HepG2 (cell line): ENCODE measurements around the gene HSP90AB1. TPM values are rescaled to one million over a fixed set of nuclear protein-coding genes. Genes with fewer than 3 reads are reported as not detected.

Source experiments
- ARID2 ChIP-seq: sonication (generic); formaldehyde crosslinking; IDR thresholded peaks from 2 replicates; pipeline ENCODE4 v1.8.1; 2022; ENCODE audit warnings: mild to moderate bottlenecking, missing genetic modification reagents, borderline replicate concordance
- BRCA1 ChIP-seq: sonication (generic); formaldehyde crosslinking; IDR thresholded peaks from 2 replicates; pipeline ENCODE4 v1.4.0; 2020; ENCODE audit warnings: missing genetic modification reagents
- CC2D1A ChIP-seq: sonication (generic); formaldehyde crosslinking; IDR thresholded peaks from 2 replicates; pipeline ENCODE4 v1.8.1; 2023; ENCODE audit warnings: mild to moderate bottlenecking, missing genetic modification reagents
- CHCHD3 ChIP-seq: sonication (generic); formaldehyde crosslinking; IDR thresholded peaks from 2 replicates; pipeline ENCODE4 v1.8.0; 2022; ENCODE audit warnings: mild to moderate bottlenecking, missing genetic modification reagents, moderate library complexity
- ETV6 ChIP-seq: sonication (generic); formaldehyde crosslinking; conservative IDR thresholded peaks from 2 replicates; pipeline ENCODE4 v1.4.0; 2020; ENCODE audit warnings: missing genetic modification reagents
- GATAD1 ChIP-seq: IDR thresholded peaks from 2 replicates; pipeline ENCODE4 v1.6.1; 2016; ENCODE audit warnings: missing genetic modification reagents, missing compliant biosample characterization
- KDM1A ChIP-seq: IDR thresholded peaks from 2 replicates; pipeline ENCODE4 v1.6.1; 2016; ENCODE audit warnings: missing compliant biosample characterization
- MBD4 ChIP-seq: IDR thresholded peaks from 2 replicates; pipeline ENCODE4 v1.6.1; 2012; ENCODE audit warnings: low read length, inconsistent platforms, borderline replicate concordance
- MIER2 ChIP-seq: IDR thresholded peaks from 2 replicates; pipeline ENCODE4 v1.6.1; 2016; ENCODE audit warnings: missing biosample characterization, missing genetic modification reagents
- NR3C1 ChIP-seq: sonication (generic); formaldehyde crosslinking; IDR thresholded peaks from 2 replicates; pipeline ENCODE4 v1.4.0; 2020; ENCODE audit warnings: missing genetic modification reagents
- PPARG ChIP-seq: conservative IDR thresholded peaks from 2 replicates; pipeline ENCODE4 v1.6.1; 2016; ENCODE audit warnings: missing biosample characterization, missing genetic modification reagents
- RBM22 ChIP-seq: fragments of 200-400 bp; formaldehyde crosslinking; optimal IDR thresholded peaks from 2 replicates; pipeline ENCODE3; 2017; ENCODE audit warnings: mild to moderate bottlenecking, low read length, moderate library complexity
- RFX1 ChIP-seq: fragments of 450-650 bp; IDR thresholded peaks from 2 replicates; pipeline ENCODE4 v1.6.1; 2017
- SP1 ChIP-seq, 2 experiments: fragments of 450-650 bp in 1 of 2; sonication (generic) in 1 of 2; formaldehyde crosslinking in 1 of 2; IDR thresholded peaks; 2 replicates each; pipeline versions ENCODE4 v1.4.0 to v1.6.1; 2016 to 2020; ENCODE audit warnings: missing genetic modification reagents in 1 of 2
- STAT5B ChIP-seq: sonication (generic); formaldehyde crosslinking; IDR thresholded peaks from 2 replicates; pipeline ENCODE4 v1.4.0; 2020; ENCODE audit warnings: missing genetic modification reagents
- TCF7 ChIP-seq: sonication (generic); IDR thresholded peaks from 2 replicates; pipeline ENCODE4 v1.6.1; 2016; ENCODE audit warnings: antibody characterized with exemption, low read depth
- ZBTB38 ChIP-seq: sonication (generic); formaldehyde crosslinking; IDR thresholded peaks from 2 replicates; pipeline ENCODE4 v1.5.1; 2020; ENCODE audit warnings: mild to moderate bottlenecking, missing genetic modification reagents
- ZC3H4 ChIP-seq: sonication (generic); formaldehyde crosslinking; IDR thresholded peaks from 2 replicates; pipeline ENCODE4 v1.4.0; 2020; ENCODE audit warnings: missing genetic modification reagents, borderline replicate concordance
- ZFP36L1 ChIP-seq: sonication (generic); formaldehyde crosslinking; IDR thresholded peaks from 2 replicates; pipeline ENCODE4 v1.8.0; 2022; ENCODE audit warnings: mild to moderate bottlenecking, missing genetic modification reagents, moderate library complexity
- ZNF3 ChIP-seq: IDR thresholded peaks from 2 replicates; pipeline ENCODE4 v1.7.0; 2017; ENCODE audit warnings: inconsistent platforms
- ZNF652 ChIP-seq: IDR thresholded peaks from 2 replicates; pipeline ENCODE4 v1.6.1; 2016; ENCODE audit warnings: low read depth, borderline replicate concordance
- ZNF790 ChIP-seq: sonication (generic); formaldehyde crosslinking; IDR thresholded peaks from 2 replicates; pipeline ENCODE4 v1.8.0; 2022; ENCODE audit warnings: missing genetic modification reagents, mild to moderate bottlenecking, borderline replicate concordance
- polyA plus RNA-seq, 8 experiments: library from polyadenylated mRNA; depleted of rRNA in 3 of 8; stranded (reverse) in 7 of 8; unstranded in 1 of 8; fragments of >200 nt; fragmentation: Illumina TruSeq in 4 of 8; extraction: Trizol in 4 of 8; gene quantifications; 2 replicates each; pipeline versions ENCODE4 v1.2.1 to v1.2.3, GENCODE V29; 2011 to 2016; ENCODE audit warnings: low read depth in 4 of 8, missing spikeins in 1 of 8, mixed read lengths in 1 of 8; ENCODE audit not compliant: insufficient read depth in 1 of 8
- total RNA-seq, 5 experiments: library from RNA; depleted of rRNA; stranded (reverse); fragments of >200 nt; fragmentation: Illumina TruSeq; extraction: Trizol; gene quantifications; 2 replicates each; pipeline ENCODE4 v1.2.3, GENCODE V29; 2016; ENCODE audit warnings: low read depth in 1 of 5
- TF ChIP-seq, protein P1 (sequence below): sonication (generic); formaldehyde crosslinking; IDR thresholded peaks from 2 replicates; pipeline ENCODE4 v1.9.0; 2021; ENCODE audit warnings: missing genetic modification reagents, borderline replicate concordance
- TF ChIP-seq, protein P2 (sequence below): sonication (generic); formaldehyde crosslinking; IDR thresholded peaks from 2 replicates; pipeline ENCODE4 v1.9.0; 2021; ENCODE audit warnings: missing genetic modification reagents, borderline replicate concordance
- TF ChIP-seq, protein P3 (sequence below): sonication (generic); formaldehyde crosslinking; conservative IDR thresholded peaks from 2 replicates; pipeline ENCODE4 v1.4.0; 2020; ENCODE audit warnings: missing genetic modification reagents

HSP90AB1 gene
- total and polyA plus RNA-seq, 2 of the 13 experiments (the other 11 are each of a cell fraction or from before 2014, with no cell fraction given): 1,325 to 1,472 TPM

DNA sequence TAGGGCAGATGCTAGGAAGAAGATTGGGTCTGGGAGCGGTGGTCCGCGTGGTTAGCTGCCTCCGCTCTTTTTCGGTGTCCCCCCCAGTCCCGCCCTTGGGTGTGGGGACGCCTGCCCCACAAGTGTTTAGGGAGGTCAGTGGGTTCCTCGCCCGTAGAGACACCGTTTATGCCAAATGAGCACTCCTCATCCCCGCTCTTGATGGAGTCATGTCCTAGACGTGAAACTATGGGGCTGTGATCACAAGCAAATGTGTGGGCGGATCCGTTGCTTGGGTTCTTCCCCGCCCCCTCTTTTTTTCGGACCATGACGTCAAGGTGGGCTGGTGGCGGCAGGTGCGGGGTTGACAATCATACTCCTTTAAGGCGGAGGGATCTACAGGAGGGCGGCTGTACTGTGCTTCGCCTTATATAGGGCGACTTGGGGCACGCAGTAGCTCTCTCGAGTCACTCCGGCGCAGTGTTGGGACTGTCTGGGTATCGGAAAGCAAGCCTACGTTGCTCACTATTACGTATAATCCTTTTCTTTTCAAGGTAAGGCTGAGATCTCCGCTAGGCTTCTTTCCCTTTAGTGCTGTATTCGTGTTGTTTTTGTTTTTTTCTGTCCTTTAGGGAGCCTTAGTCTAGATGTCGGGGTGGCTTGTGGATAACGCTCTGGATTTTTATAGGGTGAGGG is at the start of gene HSP90AB1 (continued):
- TF ChIP-seq, protein P1, sequence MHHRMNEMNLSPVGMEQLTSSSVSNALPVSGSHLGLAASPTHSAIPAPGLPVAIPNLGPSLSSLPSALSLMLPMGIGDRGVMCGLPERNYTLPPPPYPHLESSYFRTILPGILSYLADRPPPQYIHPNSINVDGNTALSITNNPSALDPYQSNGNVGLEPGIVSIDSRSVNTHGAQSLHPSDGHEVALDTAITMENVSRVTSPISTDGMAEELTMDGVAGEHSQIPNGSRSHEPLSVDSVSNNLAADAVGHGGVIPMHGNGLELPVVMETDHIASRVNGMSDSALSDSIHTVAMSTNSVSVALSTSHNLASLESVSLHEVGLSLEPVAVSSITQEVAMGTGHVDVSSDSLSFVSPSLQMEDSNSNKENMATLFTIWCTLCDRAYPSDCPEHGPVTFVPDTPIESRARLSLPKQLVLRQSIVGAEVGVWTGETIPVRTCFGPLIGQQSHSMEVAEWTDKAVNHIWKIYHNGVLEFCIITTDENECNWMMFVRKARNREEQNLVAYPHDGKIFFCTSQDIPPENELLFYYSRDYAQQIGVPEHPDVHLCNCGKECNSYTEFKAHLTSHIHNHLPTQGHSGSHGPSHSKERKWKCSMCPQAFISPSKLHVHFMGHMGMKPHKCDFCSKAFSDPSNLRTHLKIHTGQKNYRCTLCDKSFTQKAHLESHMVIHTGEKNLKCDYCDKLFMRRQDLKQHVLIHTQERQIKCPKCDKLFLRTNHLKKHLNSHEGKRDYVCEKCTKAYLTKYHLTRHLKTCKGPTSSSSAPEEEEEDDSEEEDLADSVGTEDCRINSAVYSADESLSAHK (CRISPR knock-in tag): peak; percentile 82; the same call in 1 of the 2 replicates
- TF ChIP-seq ZC3H4 (CRISPR knock-in tag): no peak
- 0 out of 2 replicates have a peak, but pooled peaks have one; percentile 68 for TF ChIP-seq ETV6 (CRISPR knock-in tag)
- TF ChIP-seq, protein P2, sequence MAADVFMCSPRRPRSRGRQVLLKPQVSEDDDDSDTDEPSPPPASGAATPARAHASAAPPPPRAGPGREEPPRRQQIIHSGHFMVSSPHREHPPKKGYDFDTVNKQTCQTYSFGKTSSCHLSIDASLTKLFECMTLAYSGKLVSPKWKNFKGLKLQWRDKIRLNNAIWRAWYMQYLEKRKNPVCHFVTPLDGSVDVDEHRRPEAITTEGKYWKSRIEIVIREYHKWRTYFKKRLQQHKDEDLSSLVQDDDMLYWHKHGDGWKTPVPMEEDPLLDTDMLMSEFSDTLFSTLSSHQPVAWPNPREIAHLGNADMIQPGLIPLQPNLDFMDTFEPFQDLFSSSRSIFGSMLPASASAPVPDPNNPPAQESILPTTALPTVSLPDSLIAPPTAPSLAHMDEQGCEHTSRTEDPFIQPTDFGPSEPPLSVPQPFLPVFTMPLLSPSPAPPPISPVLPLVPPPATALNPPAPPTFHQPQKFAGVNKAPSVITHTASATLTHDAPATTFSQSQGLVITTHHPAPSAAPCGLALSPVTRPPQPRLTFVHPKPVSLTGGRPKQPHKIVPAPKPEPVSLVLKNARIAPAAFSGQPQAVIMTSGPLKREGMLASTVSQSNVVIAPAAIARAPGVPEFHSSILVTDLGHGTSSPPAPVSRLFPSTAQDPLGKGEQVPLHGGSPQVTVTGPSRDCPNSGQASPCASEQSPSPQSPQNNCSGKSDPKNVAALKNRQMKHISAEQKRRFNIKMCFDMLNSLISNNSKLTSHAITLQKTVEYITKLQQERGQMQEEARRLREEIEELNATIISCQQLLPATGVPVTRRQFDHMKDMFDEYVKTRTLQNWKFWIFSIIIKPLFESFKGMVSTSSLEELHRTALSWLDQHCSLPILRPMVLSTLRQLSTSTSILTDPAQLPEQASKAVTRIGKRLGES (CRISPR knock-in tag): peak; percentile 84; the same call in 1 of the 2 replicates
- TF ChIP-seq GATAD1 (CRISPR knock-in tag): no peak
- no peak for TF ChIP-seq MIER2 (CRISPR knock-in tag)
- TF ChIP-seq, protein P3, sequence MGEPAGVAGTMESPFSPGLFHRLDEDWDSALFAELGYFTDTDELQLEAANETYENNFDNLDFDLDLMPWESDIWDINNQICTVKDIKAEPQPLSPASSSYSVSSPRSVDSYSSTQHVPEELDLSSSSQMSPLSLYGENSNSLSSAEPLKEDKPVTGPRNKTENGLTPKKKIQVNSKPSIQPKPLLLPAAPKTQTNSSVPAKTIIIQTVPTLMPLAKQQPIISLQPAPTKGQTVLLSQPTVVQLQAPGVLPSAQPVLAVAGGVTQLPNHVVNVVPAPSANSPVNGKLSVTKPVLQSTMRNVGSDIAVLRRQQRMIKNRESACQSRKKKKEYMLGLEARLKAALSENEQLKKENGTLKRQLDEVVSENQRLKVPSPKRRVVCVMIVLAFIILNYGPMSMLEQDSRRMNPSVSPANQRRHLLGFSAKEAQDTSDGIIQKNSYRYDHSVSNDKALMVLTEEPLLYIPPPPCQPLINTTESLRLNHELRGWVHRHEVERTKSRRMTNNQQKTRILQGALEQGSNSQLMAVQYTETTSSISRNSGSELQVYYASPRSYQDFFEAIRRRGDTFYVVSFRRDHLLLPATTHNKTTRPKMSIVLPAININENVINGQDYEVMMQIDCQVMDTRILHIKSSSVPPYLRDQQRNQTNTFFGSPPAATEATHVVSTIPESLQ: 0 out of 2 replicates have a peak, but pooled peaks have one; percentile 30
- peak; percentile 97 for TF ChIP-seq ZNF790 (CRISPR knock-in tag)
- TF ChIP-seq CHCHD3 (CRISPR knock-in tag): no peak
- TF ChIP-seq STAT5B: no peak
- TF ChIP-seq NR3C1 (CRISPR knock-in tag): no peak
- TF ChIP-seq ZNF652 (CRISPR knock-in tag): peak; percentile 57
- no peak for TF ChIP-seq KDM1A (CRISPR knock-in tag)
- TF ChIP-seq ARID2: no peak
- no peak for TF ChIP-seq CC2D1A (CRISPR knock-in tag)
- TF ChIP-seq MBD4: no peak
- no peak for TF ChIP-seq RFX1
- no peak for TF ChIP-seq ZBTB38 (CRISPR knock-in tag)
- peak; percentile 58; the same call in 1 of the 2 replicates for TF ChIP-seq PPARG (CRISPR knock-in tag)
- no peak for TF ChIP-seq ZNF3 (CRISPR knock-in tag)
- peak; percentile 88 for TF ChIP-seq RBM22
- TF ChIP-seq SP1 (IDR thresholded peaks at IDR 0.05): no peak
- peak; percentile 92 for TF ChIP-seq SP1 (CRISPR knock-in tag; IDR thresholded peaks at IDR 0.05)
- peak; percentile 46; the same call in 1 of the 2 replicates for TF ChIP-seq BRCA1 (CRISPR knock-in tag)
- no peak for TF ChIP-seq TCF7
- no peak; the same call in 1 of the 2 replicates for TF ChIP-seq ZFP36L1 (CRISPR knock-in tag)
